A549 (cell line): Measurements from ENCODE around the gene LRCOL1.

Experiments used
- CTCF ChIP-seq: fragments of >200 bp; sonication (Bioruptor Twin); formaldehyde crosslinking; IDR thresholded peaks from 3 replicates; pipeline ENCODE4 v1.5.1; 2016
- MAX ChIP-seq: IDR thresholded peaks from 2 replicates; pipeline ENCODE4 v1.6.1; 2012
- NPAS2 ChIP-seq: fragments of 250-450 bp; sonication (Bioruptor Pico); IDR thresholded peaks from 2 replicates; pipeline ENCODE4 v1.8.0; 2022; ENCODE audit warnings: mild to moderate bottlenecking, moderate library complexity, borderline replicate concordance
- POLR2A ChIP-seq: IDR thresholded peaks from 2 replicates; pipeline ENCODE4 v1.6.1; 2012; ENCODE audit warnings: mild to moderate bottlenecking, low read length
- TP53 ChIP-seq: fragments of 250-450 bp; sonication (Bioruptor Pico); IDR thresholded peaks from 2 replicates; pipeline ENCODE4 v1.5.0; 2021; ENCODE audit warnings: mild to moderate bottlenecking, moderate library complexity

GRCh38 chr12:132617135-132617701 lies 6.8 kb upstream of the LRCOL1 start:
- TF ChIP-seq POLR2A: no peak
- TF ChIP-seq TP53: no peak
- no peak for TF ChIP-seq MAX
- no peak for TF ChIP-seq CTCF
- no peak for TF ChIP-seq NPAS2 (CRISPR knock-in tag)
